Gastrocnemius medialis (tissue), 4 donors: ENCODE measurements around the gene PRR9. TPM values are rescaled to one million over a fixed set of nuclear protein-coding genes. Genes with fewer than 3 reads are reported as not detected.

Experiments
- ATAC-seq, 2 donors: fragments of 150-250 bp; one replicate each; pipeline ENCODE4 v1.9.1; 2016
- DNase-seq, 2 donors: peaks; one replicate each; pipeline ENCODE4 v3.0.0-alpha.2; 2019
- H3K27ac ChIP-seq, 4 donors: fragments of 200-600 bp; sonication (generic); 1 replicate in 1 of 4; 2 replicates in 3 of 4; pipeline ENCODE4 v1.5.1; 2016 to 2018; ENCODE audit warnings: mild to moderate bottlenecking in 2 of 4, moderate library complexity in 1 of 4
- H3K27me3 ChIP-seq, 3 donors: fragments of 200-600 bp; sonication (generic) in 2 of 3; 1 replicate in 1 of 3; 2 replicates in 2 of 3; pipeline versions ENCODE4 v1.5.1 to v1.6.0; 2016 to 2019; ENCODE audit warnings: mild to moderate bottlenecking in 1 of 3, moderate library complexity in 1 of 3
- H3K36me3 ChIP-seq, 2 donors: fragments of 200-600 bp; sonication (generic) in 1 of 2; one replicate each; pipeline ENCODE4 v1.5.1; 2017 to 2018
- H3K4me1 ChIP-seq, 2 donors: fragments of 200-600 bp; sonication (generic) in 1 of 2; one replicate each; pipeline ENCODE4 v1.5.1; 2016 to 2017; ENCODE audit warnings: mild to moderate bottlenecking in 2 of 2
- H3K4me3 ChIP-seq, 4 donors: fragments of 200-600 bp; sonication (generic) in 3 of 4; 1 replicate in 1 of 4; 2 replicates in 3 of 4; pipeline ENCODE4 v1.5.1; 2016 to 2019; ENCODE audit warnings: mild to moderate bottlenecking in 2 of 4
- H3K9me3 ChIP-seq, 3 donors: fragments of 200-600 bp; sonication (generic) in 2 of 3; 1 replicate in 1 of 3; 2 replicates in 2 of 3; pipeline ENCODE4 v1.5.1; 2016 to 2019
- POLR2A ChIP-seq, 2 donors: fragments of 450-650 bp; IDR thresholded peaks; one replicate each; pipeline ENCODE4 v1.6.1; 2017; ENCODE audit warnings: antibody characterized with exemption in 2 of 2, mild to moderate bottlenecking in 2 of 2, moderate library complexity in 2 of 2
- in situ Hi-C, 4 donors: fragments of 200-750 bp; cut with MboI; loops; one replicate each; pipeline versions ENCODE4 v1.15.0 to v1.8.0; 2017; ENCODE audit warnings: low sequenced_read_pairs in 4 of 4
- intact Hi-C: fragments of 100-400 bp; cut with DNase I; formaldehyde crosslinking; loops from one replicate; pipeline ENCODE4 v1.15.1; 2023; ENCODE audit warnings: low total_unique reads
- total RNA-seq, 4 donors: library from RNA; depleted of rRNA; stranded (reverse); fragments of >200 nt; gene quantifications; one replicate each; pipeline versions ENCODE4 v1.1.0 to v1.2.3, GENCODE V29; 2016
- TF ChIP-seq, protein P1 (sequence below), 5 experiments: fragments of 450-650 bp in 3 of 5; fragments of 200-600 bp in 2 of 5; sonication (generic) in 2 of 5; IDR thresholded peaks in 4 of 5; conservative IDR thresholded peaks in 1 of 5; 1 replicate in 4 of 5; 2 replicates in 1 of 5; pipeline ENCODE4 v1.5.1; 2016 to 2019; ENCODE audit warnings: antibody characterized with exemption in 5 of 5, mild to moderate bottlenecking in 3 of 5, moderate library complexity in 3 of 5

Gene PRR9
- total RNA-seq, 4 donors from 2014 or later, result not detected

DNA sequence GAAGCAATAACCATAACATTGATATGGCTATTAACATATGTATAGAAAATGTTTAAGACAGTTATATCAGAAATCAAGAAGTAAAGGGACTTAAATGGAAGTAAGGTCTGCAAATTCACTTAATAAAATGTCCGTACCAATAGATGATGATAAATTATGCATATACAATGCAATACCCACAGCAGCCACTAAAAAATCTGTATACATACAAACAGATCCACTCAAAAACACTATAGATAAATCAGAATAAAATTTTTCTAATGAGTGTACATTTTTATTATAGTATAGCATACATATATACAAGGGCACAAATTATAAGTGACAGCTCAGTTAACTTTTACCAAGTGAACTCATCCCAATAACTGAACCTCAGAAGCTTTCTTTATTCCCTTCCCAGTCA is 48.1 kb downstream of the PRR9 start:
- no peak for DNase-seq
- no peak for ATAC-seq
- Histone ChIP-seq H3K36me3 (no peaks in the 10 kb centered on the region), H3K4me1 (peaks cover 4 to 7% of the 10 kb centered on the region in 2 donors), H3K27me3 (peaks cover 33 to 51% (median 40%) of the 10 kb centered on the region in 3 donors), H3K4me3 (no peak overlapping the region), H3K27ac (no peak overlapping the region), H3K9me3 (no peaks in the 10 kb centered on the region)
- intact Hi-C loops, result no loop called here
- TF ChIP-seq, protein P1, sequence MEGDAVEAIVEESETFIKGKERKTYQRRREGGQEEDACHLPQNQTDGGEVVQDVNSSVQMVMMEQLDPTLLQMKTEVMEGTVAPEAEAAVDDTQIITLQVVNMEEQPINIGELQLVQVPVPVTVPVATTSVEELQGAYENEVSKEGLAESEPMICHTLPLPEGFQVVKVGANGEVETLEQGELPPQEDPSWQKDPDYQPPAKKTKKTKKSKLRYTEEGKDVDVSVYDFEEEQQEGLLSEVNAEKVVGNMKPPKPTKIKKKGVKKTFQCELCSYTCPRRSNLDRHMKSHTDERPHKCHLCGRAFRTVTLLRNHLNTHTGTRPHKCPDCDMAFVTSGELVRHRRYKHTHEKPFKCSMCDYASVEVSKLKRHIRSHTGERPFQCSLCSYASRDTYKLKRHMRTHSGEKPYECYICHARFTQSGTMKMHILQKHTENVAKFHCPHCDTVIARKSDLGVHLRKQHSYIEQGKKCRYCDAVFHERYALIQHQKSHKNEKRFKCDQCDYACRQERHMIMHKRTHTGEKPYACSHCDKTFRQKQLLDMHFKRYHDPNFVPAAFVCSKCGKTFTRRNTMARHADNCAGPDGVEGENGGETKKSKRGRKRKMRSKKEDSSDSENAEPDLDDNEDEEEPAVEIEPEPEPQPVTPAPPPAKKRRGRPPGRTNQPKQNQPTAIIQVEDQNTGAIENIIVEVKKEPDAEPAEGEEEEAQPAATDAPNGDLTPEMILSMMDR (IDR thresholded peaks at IDR 0.05 in 4 of 5, conservative IDR thresholded peaks at IDR 0.05 in 1 of 5), result no peak
- no peak for TF ChIP-seq POLR2A (IDR thresholded peaks at IDR 0.05)
- in situ Hi-C loops, result no loop called here

Other genes with a start within 250 kb of the PRR9 start
- gene SPRR4, start 246.9 kb upstream of the PRR9 start, total RNA-seq, result not detected
- not detected for gene SPRR1A, start 233.5 kb upstream of the PRR9 start, total RNA-seq
- not detected for gene SPRR3, start 215.8 kb upstream of the PRR9 start, total RNA-seq
- gene SPRR1B, start 186.4 kb upstream of the PRR9 start, total RNA-seq, result not detected
- gene SPRR2D, start 176.5 kb upstream of the PRR9 start, total RNA-seq, result not detected
- gene SPRR2A, start 160.1 kb upstream of the PRR9 start, total RNA-seq, result not detected
- not detected for gene SPRR2B, start 146.0 kb upstream of the PRR9 start, total RNA-seq
- gene SPRR2E, start 123.1 kb upstream of the PRR9 start, total RNA-seq, result not detected
- gene SPRR2F, start 104.1 kb upstream of the PRR9 start, total RNA-seq, result not detected
- gene SPRR2G, start 66.7 kb upstream of the PRR9 start, total RNA-seq, result not detected
- not detected for gene LELP1, start 14.2 kb upstream of the PRR9 start, total RNA-seq
- gene LORICRIN, start 42.1 kb downstream of the PRR9 start, total RNA-seq, result not detected
- not detected for gene PGLYRP3, start 95.4 kb downstream of the PRR9 start, total RNA-seq
- not detected for gene PGLYRP4, start 131.3 kb downstream of the PRR9 start, total RNA-seq
- 100 to 1,000 TPM in 2 of 4 donors, 10 to 100 TPM in 2; 57.4 to 205 (median 87.1) TPM for gene S100A9, start 140.3 kb downstream of the PRR9 start, total RNA-seq
- 1 to 10 TPM in 2 of 4 donors, not detected in 2; 2.2 to 2.9 TPM for gene S100A12, start 158.0 kb downstream of the PRR9 start, total RNA-seq
- 10 to 100 TPM in 2 of 4 donors, 1 to 10 TPM in 2; 4.2 to 41.6 (median 12.5) TPM for gene S100A8, start 173.5 kb downstream of the PRR9 start, total RNA-seq
- gene S100A7A, start 198.9 kb downstream of the PRR9 start, total RNA-seq, result not detected
- gene S100A7, start 243.1 kb downstream of the PRR9 start, total RNA-seq, result not detected